ENCODE results near the gene DLGAP4.

Gene DLGAP4

GRCh38 chr20:36275011-36275410, 31.1 kb upstream of the DLGAP4 start:
- in situ Hi-C loops (cut with HindIII; ENCODE audit: low sequenced_read_pairs), result no loop called here
- DNase-seq (ENCODE audit: low read depth), result no peak
- H3K4me3 ChIP-seq (ENCODE audit: low read depth, low read length), result no peak overlapping the region
- no peak for TF ChIP-seq CTCF (IDR thresholded peaks at IDR 0.05; ENCODE audit: low read depth, low read length, missing control alignments)

GRCh38 chr20:36275441-36276189, 30.5 kb upstream of the DLGAP4 start:
- H3K4me3 ChIP-seq (ENCODE audit: low read depth, low read length), result no peak overlapping the region
- DNase-seq (ENCODE audit: low read depth), result no peak
- in situ Hi-C loops (cut with HindIII; ENCODE audit: low sequenced_read_pairs), result no loop called here
- TF ChIP-seq CTCF (IDR thresholded peaks at IDR 0.05; ENCODE audit: low read depth, low read length, missing control alignments), result no peak

- in situ Hi-C loops (cut with HindIII; ENCODE audit: low sequenced_read_pairs), result no loop called here
- DNase-seq (ENCODE audit: low read depth), result no peak
- H3K4me3 ChIP-seq (ENCODE audit: low read depth, low read length), result no peak overlapping the region
- TF ChIP-seq CTCF (IDR thresholded peaks at IDR 0.05; ENCODE audit: low read depth, low read length, missing control alignments), result no peak
These were observed 28.6 kb upstream of the DLGAP4 start for GRCh38 chr20:36277546-36277945.

- no peak for TF ChIP-seq CTCF (IDR thresholded peaks at IDR 0.05; ENCODE audit: low read depth, low read length, missing control alignments)
- in situ Hi-C loops (cut with HindIII; ENCODE audit: low sequenced_read_pairs), result no loop called here
- no peak for DNase-seq (ENCODE audit: low read depth)
- H3K4me3 ChIP-seq (ENCODE audit: low read depth, low read length), result no peak overlapping the region
These were observed 26.8 kb upstream of the DLGAP4 start for GRCh38 chr20:36279362-36279761.

- H3K4me3 ChIP-seq (ENCODE audit: low read depth, low read length), result no peak overlapping the region
- in situ Hi-C loops (cut with HindIII; ENCODE audit: low sequenced_read_pairs), result no loop called here
- TF ChIP-seq CTCF (IDR thresholded peaks at IDR 0.05; ENCODE audit: low read depth, low read length, missing control alignments), result no peak
- DNase-seq (ENCODE audit: low read depth), result no peak
These were observed 26.4 kb upstream of the DLGAP4 start for GRCh38 chr20:36279776-36280175.

GRCh38 chr20:36281785-36282380, 24.3 kb upstream of the DLGAP4 start:
- no peak overlapping the region for H3K4me3 ChIP-seq (ENCODE audit: low read depth, low read length)
- no peak for TF ChIP-seq CTCF (IDR thresholded peaks at IDR 0.05; ENCODE audit: low read depth, low read length, missing control alignments)
- no peak for DNase-seq (ENCODE audit: low read depth)
- in situ Hi-C loops (cut with HindIII; ENCODE audit: low sequenced_read_pairs), result no loop called here

Measured in astrocyte of the cerebellum (primary cell).